Keratinocyte (primary cell): ENCODE data around the gene LARGE1. TPM values are rescaled to one million over a fixed set of nuclear protein-coding genes. Genes with fewer than 3 reads are reported as not detected.

ENCODE experiments used
- DNase-seq: peaks from one replicate; pipeline ENCODE4 v3.0.0-alpha.2; 2011; ENCODE audit warnings: low read depth, missing footprints, low spot score
- FAIRE-seq: peaks from 2 replicates; lab custom pipeline; 2011; peaks lifted over from hg19 to GRCh38; lab: Jason Lieb, UNC
- H2AFZ ChIP-seq: 2 replicates; pipeline ENCODE4 v1.6.0; 2012; ENCODE audit warnings: low read length, control low read depth, inconsistent platforms; ENCODE audit not compliant: control insufficient read depth
- H3K27ac ChIP-seq: 2 replicates; pipeline ENCODE4 v1.5.1; 2011; ENCODE audit warnings: low read length; ENCODE audit not compliant: control insufficient read depth, insufficient read depth
- H3K27me3 ChIP-seq: 3 replicates; pipeline ENCODE4 v1.6.0; 2011; ENCODE audit warnings: low read length; ENCODE audit not compliant: control insufficient read depth, insufficient read depth; ENCODE audit errors: extremely low read depth
- H3K36me3 ChIP-seq, 2 experiments: 2 replicates in 1 of 2; 3 replicates in 1 of 2; pipeline ENCODE4 v1.5.1; 2011; ENCODE audit warnings: low read length in 2 of 2, mild to moderate bottlenecking in 1 of 2; ENCODE audit not compliant: control insufficient read depth in 2 of 2, insufficient read depth in 2 of 2; ENCODE audit errors: extremely low read depth in 1 of 2
- H3K4me1 ChIP-seq: 3 replicates; pipeline ENCODE4 v1.5.1; 2011; ENCODE audit warnings: low read length; ENCODE audit not compliant: control insufficient read depth, insufficient read depth; ENCODE audit errors: extremely low read depth
- H3K4me2 ChIP-seq: 3 replicates; pipeline ENCODE4 v1.6.0; 2011; ENCODE audit warnings: low read depth, low read length; ENCODE audit not compliant: control insufficient read depth, insufficient read depth; ENCODE audit errors: extremely low read depth
- H3K4me3 ChIP-seq, 3 experiments: fragments of 200-600 bp in 1 of 3; sonication (generic) in 1 of 3; 2 replicates in 2 of 3; 3 replicates in 1 of 3; pipeline ENCODE4 v1.5.1; 2011 to 2016; ENCODE audit warnings: low read length in 3 of 3, mild to moderate bottlenecking in 3 of 3, control low read depth in 2 of 3, inconsistent platforms in 1 of 3, low read depth in 1 of 3, mixed read lengths in 1 of 3, mixed run types in 1 of 3, moderate library complexity in 1 of 3; ENCODE audit not compliant: control insufficient read depth in 2 of 3, insufficient read depth in 2 of 3; ENCODE audit errors: extremely low read depth in 1 of 3
- H3K79me2 ChIP-seq: 2 replicates; pipeline ENCODE4 v1.6.0; 2012; ENCODE audit warnings: low read length; ENCODE audit not compliant: control insufficient read depth, insufficient read depth
- H3K9ac ChIP-seq: 3 replicates; pipeline ENCODE4 v1.6.0; 2011; ENCODE audit warnings: low read length; ENCODE audit not compliant: control insufficient read depth, insufficient read depth; ENCODE audit errors: extremely low read depth
- H3K9me1 ChIP-seq: 3 replicates; pipeline ENCODE4 v1.6.0; 2011; ENCODE audit warnings: low read length; ENCODE audit not compliant: control insufficient read depth, insufficient read depth; ENCODE audit errors: extremely low read depth
- H3K9me3 ChIP-seq: 2 replicates; pipeline ENCODE4 v1.5.1; 2012; ENCODE audit warnings: low read depth, low read length; ENCODE audit not compliant: control insufficient read depth
- H4K20me1 ChIP-seq: 3 replicates; pipeline ENCODE4 v1.6.0; 2011; ENCODE audit warnings: low read length; ENCODE audit not compliant: control insufficient read depth, insufficient read depth; ENCODE audit errors: extremely low read depth
- EZH2 ChIP-seq: IDR thresholded peaks from one replicate; pipeline ENCODE4 v1.6.1; 2012; ENCODE audit warnings: inconsistent platforms, mild to moderate bottlenecking, low read length, moderate library complexity
- dilution Hi-C: fragments of 300-500 bp; cut with MboI; formaldehyde crosslinking; loops from one replicate; pipeline ENCODE4 v1.7.0; 2020; ENCODE audit warnings: low sequenced_read_pairs; ENCODE audit not compliant: extremely low pct_ligation_motif_present
- polyA plus RNA-seq, 5 experiments: library from polyadenylated mRNA; depleted of rRNA in 3 of 5; stranded (reverse) in 3 of 5; stranded (forward) in 1 of 5; unstranded in 1 of 5; fragments of >200 nt; gene quantifications; 1 replicate in 1 of 5; 2 replicates in 3 of 5; 3 replicates in 1 of 5; pipeline versions ENCODE4 v1.2.1 to v1.2.3, GENCODE V29; 2011 to 2012; ENCODE audit warnings: missing spikeins in 2 of 5, low read depth in 1 of 5, low replicate concordance in 1 of 5
- TF ChIP-seq, protein P1 (sequence below), 3 experiments: IDR thresholded peaks in 1 of 3; conservative IDR thresholded peaks in 1 of 3; optimal IDR thresholded peaks in 1 of 3; 2 replicates in 2 of 3; 3 replicates in 1 of 3; pipeline versions ENCODE3 to v1.5.1; 2011; ENCODE audit warnings: low read length in 3 of 3, mild to moderate bottlenecking in 3 of 3, moderate library complexity in 2 of 3, control low read depth in 1 of 3, inconsistent platforms in 1 of 3; ENCODE audit not compliant: insufficient read depth in 2 of 3; ENCODE audit errors: extremely low read depth in 1 of 3

LARGE1 gene
- polyA plus RNA-seq, 1 donor (not counting 4 experiments of a cell fraction or from before 2014, with no cell fraction given) = 4.5 TPM

DNA sequence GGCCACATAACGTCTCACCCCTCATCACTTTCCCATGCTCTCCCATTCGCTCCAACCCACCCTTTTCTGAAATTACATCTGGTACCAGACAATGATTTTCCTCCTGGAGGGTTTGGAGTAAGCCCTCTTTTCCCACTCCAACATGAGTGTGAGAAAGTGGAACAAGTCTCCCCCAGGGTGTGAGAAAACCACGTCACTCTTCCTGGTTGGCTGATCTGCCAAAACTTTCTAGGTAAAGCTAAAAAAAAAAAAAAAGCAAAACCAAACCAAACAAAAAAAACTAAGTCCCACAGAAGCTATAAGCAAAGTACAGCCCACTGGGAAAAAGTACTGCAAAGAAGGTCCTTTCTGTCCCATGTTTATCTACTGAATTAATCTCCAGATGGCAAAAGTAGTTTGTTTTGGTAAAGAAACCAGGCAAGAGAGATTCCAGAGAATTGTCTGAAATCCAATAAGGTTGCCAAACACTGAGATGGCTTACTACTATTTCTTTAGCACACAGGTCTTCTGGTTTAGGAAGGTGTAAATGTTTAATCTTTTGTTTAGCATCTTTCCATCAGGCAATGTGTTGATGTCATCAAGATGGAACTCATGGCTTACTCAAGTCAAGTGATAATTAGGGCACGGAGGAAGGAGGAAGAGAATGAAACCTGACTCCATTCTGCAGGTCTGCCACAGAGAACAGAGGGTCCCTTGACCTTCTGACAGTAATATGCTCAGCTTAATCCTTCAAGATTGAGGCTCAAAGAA is 395.6 kb downstream of the LARGE1 start:
- no peaks in the 10 kb centered on the region for H3K36me3 ChIP-seq
- no peaks in the 10 kb centered on the region for H3K4me1 ChIP-seq
- no peak overlapping the region for H2AFZ ChIP-seq
- FAIRE-seq (no peak), DNase-seq (no peak)
- no peak overlapping the region for H3K4me3 ChIP-seq
- no peak overlapping the region for H3K4me2 ChIP-seq
- no peaks in the 10 kb centered on the region for H3K9me1 ChIP-seq
- no peaks in the 10 kb centered on the region for H3K79me2 ChIP-seq
- no peaks in the 10 kb centered on the region for H4K20me1 ChIP-seq
- H3K9me3 ChIP-seq = no peaks in the 10 kb centered on the region
- TF ChIP-seq, protein P1, sequence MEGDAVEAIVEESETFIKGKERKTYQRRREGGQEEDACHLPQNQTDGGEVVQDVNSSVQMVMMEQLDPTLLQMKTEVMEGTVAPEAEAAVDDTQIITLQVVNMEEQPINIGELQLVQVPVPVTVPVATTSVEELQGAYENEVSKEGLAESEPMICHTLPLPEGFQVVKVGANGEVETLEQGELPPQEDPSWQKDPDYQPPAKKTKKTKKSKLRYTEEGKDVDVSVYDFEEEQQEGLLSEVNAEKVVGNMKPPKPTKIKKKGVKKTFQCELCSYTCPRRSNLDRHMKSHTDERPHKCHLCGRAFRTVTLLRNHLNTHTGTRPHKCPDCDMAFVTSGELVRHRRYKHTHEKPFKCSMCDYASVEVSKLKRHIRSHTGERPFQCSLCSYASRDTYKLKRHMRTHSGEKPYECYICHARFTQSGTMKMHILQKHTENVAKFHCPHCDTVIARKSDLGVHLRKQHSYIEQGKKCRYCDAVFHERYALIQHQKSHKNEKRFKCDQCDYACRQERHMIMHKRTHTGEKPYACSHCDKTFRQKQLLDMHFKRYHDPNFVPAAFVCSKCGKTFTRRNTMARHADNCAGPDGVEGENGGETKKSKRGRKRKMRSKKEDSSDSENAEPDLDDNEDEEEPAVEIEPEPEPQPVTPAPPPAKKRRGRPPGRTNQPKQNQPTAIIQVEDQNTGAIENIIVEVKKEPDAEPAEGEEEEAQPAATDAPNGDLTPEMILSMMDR (optimal IDR thresholded peaks at IDR 0.05 in 1 of 3, IDR thresholded peaks at IDR 0.05 in 1 of 3, conservative IDR thresholded peaks at IDR 0.05 in 1 of 3; ENCODE audit: extremely low read depth in 1 of 3, insufficient read depth in 2 of 3, low read length in 3 of 3) = no peak
- no peak for TF ChIP-seq EZH2
- no peak overlapping the region for H3K27ac ChIP-seq
- H3K9ac ChIP-seq = no peak overlapping the region
- no peaks in the 10 kb centered on the region for H3K27me3 ChIP-seq
- dilution Hi-C loops = no loop called here

DNA sequence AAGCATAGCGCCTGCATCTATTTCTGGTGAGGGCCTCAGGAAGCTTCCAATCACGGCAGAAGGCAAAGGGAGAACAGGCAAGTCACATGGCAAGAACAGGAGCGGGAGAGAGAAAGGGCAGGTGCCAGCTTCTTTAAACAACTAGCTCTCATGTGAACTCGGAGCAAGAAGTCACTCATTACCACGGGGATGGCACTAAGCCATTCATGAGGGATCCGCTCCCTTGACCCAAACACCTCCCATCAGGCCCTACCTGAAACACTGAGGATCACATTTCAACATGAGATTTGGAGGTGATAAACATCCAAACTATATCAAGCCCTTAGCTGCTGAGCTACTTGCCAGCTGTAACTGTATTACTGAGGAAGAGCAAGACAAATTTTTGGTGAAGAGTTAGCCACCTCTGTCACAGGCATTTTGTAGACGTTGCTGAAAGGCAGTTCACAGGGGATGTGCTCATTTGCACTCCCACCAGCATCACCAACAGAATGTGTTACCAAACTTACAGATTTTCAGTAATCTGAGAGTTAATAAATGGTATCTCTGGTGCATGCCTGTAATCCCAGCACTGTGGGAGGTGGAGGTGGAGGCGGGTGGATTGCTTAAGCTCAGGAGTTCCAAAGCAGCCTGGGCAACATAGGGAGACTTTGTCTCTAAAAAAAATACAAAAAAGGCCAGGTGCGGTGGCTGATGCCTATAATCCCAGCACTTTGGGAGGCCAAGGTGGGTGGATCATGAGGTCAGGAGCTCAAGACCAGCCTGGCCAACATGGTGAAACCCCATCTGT is 398.2 kb downstream of the LARGE1 start:
- Histone ChIP-seq H3K36me3 (no peaks in the 10 kb centered on the region), H4K20me1 (no peaks in the 10 kb centered on the region), H3K79me2 (no peaks in the 10 kb centered on the region), H3K4me2 (no peak overlapping the region), H3K9me3 (no peaks in the 10 kb centered on the region), H3K27me3 (no peaks in the 10 kb centered on the region), H3K27ac (no peak overlapping the region), H2AFZ (no peak overlapping the region), H3K4me1 (no peaks in the 10 kb centered on the region), H3K9ac (no peak overlapping the region), H3K9me1 (no peaks in the 10 kb centered on the region), H3K4me3 (no peak overlapping the region)
- TF ChIP-seq EZH2 = no peak
- TF ChIP-seq, protein P1 (optimal IDR thresholded peaks at IDR 0.05 in 1 of 3, IDR thresholded peaks at IDR 0.05 in 1 of 3, conservative IDR thresholded peaks at IDR 0.05 in 1 of 3; ENCODE audit: extremely low read depth in 1 of 3, insufficient read depth in 2 of 3, low read length in 3 of 3) = no peak
- dilution Hi-C loops = no loop called here
- FAIRE-seq (no peak), DNase-seq (no peak)
